ENCODE measurements around the gene TPD52L3. TPM values are rescaled to one million over a fixed set of nuclear protein-coding genes. Genes with fewer than 3 reads are reported as not detected.

TPD52L3 gene
- polyA plus RNA-seq, 3 donors, result not detected

DNA sequence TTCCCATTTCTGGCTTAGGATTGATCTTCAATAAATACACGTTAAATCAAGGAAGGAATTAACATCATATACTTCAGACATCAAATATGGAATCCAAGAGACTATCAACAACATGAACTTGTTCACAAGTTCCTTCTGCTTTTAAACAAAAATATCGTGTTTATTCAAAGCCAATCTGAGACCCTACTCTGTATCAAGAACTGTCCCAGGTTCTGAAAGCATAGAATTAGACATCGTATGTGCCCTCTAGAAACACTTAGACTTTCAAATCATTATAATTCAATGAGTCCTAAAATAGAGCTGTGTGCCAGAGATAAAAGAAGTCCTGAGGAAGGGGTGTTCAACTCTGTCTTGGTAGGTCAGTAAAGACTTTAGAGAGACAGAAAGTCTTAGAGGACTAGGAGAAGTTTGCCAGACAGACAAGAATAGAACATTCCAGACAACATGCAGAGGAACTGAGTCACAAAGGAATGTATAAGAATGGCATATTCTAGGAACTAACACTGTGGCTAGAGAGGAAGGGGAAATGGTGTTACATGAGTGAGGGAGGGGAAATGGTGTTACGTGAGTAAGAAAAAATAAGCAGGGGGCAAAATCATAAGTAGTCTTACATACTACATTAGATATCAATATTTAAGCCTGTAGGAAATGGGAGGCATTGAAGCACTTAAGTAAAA lies 2.9 kb downstream of the TPD52L3 start:
- H3K27ac ChIP-seq (ENCODE audit: low read depth in 1 of 2, low read length in 2 of 2), result no peak overlapping the region
- no peak overlapping the region for H3K4me3 ChIP-seq (replicated peaks in 1 of 3; ENCODE audit: low read depth in 2 of 3, low read length in 3 of 3)
- no peaks in the 10 kb centered on the region for H4K20me1 ChIP-seq (ENCODE audit: insufficient read depth, low read length)
- H3K4me1 ChIP-seq (ENCODE audit: control insufficient read depth in 1 of 2, insufficient read depth in 2 of 2, low read length in 2 of 2), result no peaks in the 10 kb centered on the region
- Mint-ChIP-seq H3K4me3 (no peak overlapping the region), H3K4me1 (no peaks in the 10 kb centered on the region), H3K9me3 (peaks cover 8 to 24% (median 15%) of the 10 kb centered on the region in 7 donors), H3K27ac (no peak overlapping the region), H3K36me3 (no peaks in the 10 kb centered on the region), H3K27me3 (ENCODE audit: low read depth in 3 of 3) (peaks cover 0 to 3% (median 3%) of the 10 kb centered on the region in 3 donors)
- no peaks in the 10 kb centered on the region for H3K27me3 ChIP-seq (ENCODE audit: control insufficient read depth in 2 of 2, insufficient read depth in 2 of 2, low read length in 2 of 2)
- H3K9me3 ChIP-seq (replicated peaks in 1 of 2; ENCODE audit: control insufficient read depth in 1 of 2, insufficient read depth in 1 of 2, low read length in 2 of 2), result peaks cover 0 to 10% of the 10 kb centered on the region in 2 donors
- no peaks in the 10 kb centered on the region for H3K79me2 ChIP-seq (ENCODE audit: insufficient read depth, low read length)
- H3K4me2 ChIP-seq (replicated peaks; ENCODE audit: extremely low read depth, low read length, poor library complexity, severe bottlenecking), result no peak overlapping the region
- H3K36me3 ChIP-seq (replicated peaks in 1 of 2; ENCODE audit: control insufficient read depth in 1 of 2, insufficient read depth in 2 of 2, low read length in 2 of 2), result no peaks in the 10 kb centered on the region
- WGBS (ENCODE audit: insufficient coverage), result no CpG with 5 or more reads among the region's 4 CpGs
- DNase-seq, result no peak
- H2AFZ ChIP-seq (ENCODE audit: insufficient read depth, low read depth, low read length, poor library complexity, severe bottlenecking), result no peak overlapping the region
- intact Hi-C loops (cut with micrococcal nuclease), result no loop called here
- H3K9ac ChIP-seq (ENCODE audit: insufficient read depth, low read length, poor library complexity, severe bottlenecking), result no peak overlapping the region
- TF ChIP-seq, protein P1, sequence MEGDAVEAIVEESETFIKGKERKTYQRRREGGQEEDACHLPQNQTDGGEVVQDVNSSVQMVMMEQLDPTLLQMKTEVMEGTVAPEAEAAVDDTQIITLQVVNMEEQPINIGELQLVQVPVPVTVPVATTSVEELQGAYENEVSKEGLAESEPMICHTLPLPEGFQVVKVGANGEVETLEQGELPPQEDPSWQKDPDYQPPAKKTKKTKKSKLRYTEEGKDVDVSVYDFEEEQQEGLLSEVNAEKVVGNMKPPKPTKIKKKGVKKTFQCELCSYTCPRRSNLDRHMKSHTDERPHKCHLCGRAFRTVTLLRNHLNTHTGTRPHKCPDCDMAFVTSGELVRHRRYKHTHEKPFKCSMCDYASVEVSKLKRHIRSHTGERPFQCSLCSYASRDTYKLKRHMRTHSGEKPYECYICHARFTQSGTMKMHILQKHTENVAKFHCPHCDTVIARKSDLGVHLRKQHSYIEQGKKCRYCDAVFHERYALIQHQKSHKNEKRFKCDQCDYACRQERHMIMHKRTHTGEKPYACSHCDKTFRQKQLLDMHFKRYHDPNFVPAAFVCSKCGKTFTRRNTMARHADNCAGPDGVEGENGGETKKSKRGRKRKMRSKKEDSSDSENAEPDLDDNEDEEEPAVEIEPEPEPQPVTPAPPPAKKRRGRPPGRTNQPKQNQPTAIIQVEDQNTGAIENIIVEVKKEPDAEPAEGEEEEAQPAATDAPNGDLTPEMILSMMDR (IDR thresholded peaks at IDR 0.05), result no peak

DNA sequence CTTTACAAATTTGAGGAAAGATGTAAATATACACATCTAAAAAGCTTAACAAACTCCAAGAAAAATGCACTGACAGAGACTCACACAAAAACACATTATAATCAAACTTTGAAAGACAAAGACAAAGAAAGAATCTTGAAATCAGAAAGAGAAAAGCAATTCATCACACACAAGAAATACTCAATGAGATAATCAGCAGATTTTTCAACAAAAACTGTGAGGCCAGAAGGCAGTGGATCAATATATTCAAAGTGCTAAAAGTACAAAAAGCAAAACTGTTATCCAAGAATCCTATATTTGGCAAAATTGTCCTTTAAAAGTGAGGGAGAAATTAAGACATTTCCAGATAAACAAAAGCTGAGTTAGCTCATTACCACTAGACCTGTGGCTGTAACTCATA lies 6.1 kb downstream of the TPD52L3 start:
- TF ChIP-seq, protein P1 (IDR thresholded peaks at IDR 0.05), result no peak
- Mint-ChIP-seq H3K9me3 (peaks cover 8 to 35% (median 19%) of the 10 kb centered on the region in 7 donors), H3K27ac (no peak overlapping the region), H3K4me1 (no peaks in the 10 kb centered on the region), H3K36me3 (no peaks in the 10 kb centered on the region), H3K4me3 (no peak overlapping the region), H3K27me3 (ENCODE audit: low read depth in 3 of 3) (peaks cover 1 to 3% (median 3%) of the 10 kb centered on the region in 3 donors)
- no peak overlapping the region for H3K9ac ChIP-seq (ENCODE audit: insufficient read depth, low read length, poor library complexity, severe bottlenecking)
- H3K4me2 ChIP-seq (replicated peaks; ENCODE audit: extremely low read depth, low read length, poor library complexity, severe bottlenecking), result no peak overlapping the region
- no peaks in the 10 kb centered on the region for H3K27me3 ChIP-seq (ENCODE audit: control insufficient read depth in 2 of 2, insufficient read depth in 2 of 2, low read length in 2 of 2)
- intact Hi-C loops (cut with micrococcal nuclease), result no loop called here
- H3K79me2 ChIP-seq (ENCODE audit: insufficient read depth, low read length), result no peaks in the 10 kb centered on the region
- no peak overlapping the region for H2AFZ ChIP-seq (ENCODE audit: insufficient read depth, low read depth, low read length, poor library complexity, severe bottlenecking)
- H3K36me3 ChIP-seq (replicated peaks in 1 of 2; ENCODE audit: control insufficient read depth in 1 of 2, insufficient read depth in 2 of 2, low read length in 2 of 2), result no peaks in the 10 kb centered on the region
- no peak for DNase-seq
- no peak overlapping the region for H3K4me3 ChIP-seq (replicated peaks in 1 of 3; ENCODE audit: low read depth in 2 of 3, low read length in 3 of 3)
- peaks cover 0 to 11% of the 10 kb centered on the region in 2 donors for H3K9me3 ChIP-seq (replicated peaks in 1 of 2; ENCODE audit: control insufficient read depth in 1 of 2, insufficient read depth in 1 of 2, low read length in 2 of 2)
- no peaks in the 10 kb centered on the region for H4K20me1 ChIP-seq (ENCODE audit: insufficient read depth, low read length)
- no peaks in the 10 kb centered on the region for H3K4me1 ChIP-seq (ENCODE audit: control insufficient read depth in 1 of 2, insufficient read depth in 2 of 2, low read length in 2 of 2)
- H3K27ac ChIP-seq (ENCODE audit: low read depth in 1 of 2, low read length in 2 of 2), result no peak overlapping the region

Data from CD14-positive monocyte (primary cell).